HFFc6 (cell line): Measurements from ENCODE around the gene TPPP. TPM values are rescaled to one million over a fixed set of nuclear protein-coding genes. Genes with fewer than 3 reads are reported as not detected.
"Not testable (repeated sequence)": the region's sequence is repeated elsewhere in the genome, so short reads cannot be mapped to it uniquely, and the experiment has no call there.

Experiments
- DNase-seq: peaks from one replicate; pipeline ENCODE4 v3.0.0-alpha.2; 2018
- H3K27ac Mint-ChIP-seq: 2 replicates; pipeline ENCODE4 v1.8.0; 2020; ENCODE audit warnings: mild to moderate bottlenecking, mixed read lengths
- H3K27me3 Mint-ChIP-seq: 2 replicates; pipeline ENCODE4 v1.8.0; 2021; ENCODE audit warnings: mild to moderate bottlenecking, moderate library complexity, mixed read lengths; ENCODE audit not compliant: insufficient read depth
- H3K36me3 Mint-ChIP-seq: 2 replicates; pipeline ENCODE4 v1.8.0; 2021; ENCODE audit warnings: low read depth, mixed read lengths
- H3K4me1 Mint-ChIP-seq: 2 replicates; pipeline ENCODE4 v1.8.0; 2020; ENCODE audit warnings: low read depth, mixed read lengths
- H3K4me3 Mint-ChIP-seq: 2 replicates; pipeline ENCODE4 v1.8.0; 2020; ENCODE audit warnings: mild to moderate bottlenecking, moderate library complexity, mixed read lengths
- H3K9me3 Mint-ChIP-seq: 2 replicates; pipeline ENCODE4 v1.8.0; 2020; ENCODE audit warnings: mild to moderate bottlenecking, mixed read lengths
- CTCF ChIP-seq: fragments of 200-600 bp; sonication (generic); IDR thresholded peaks from 2 replicates; pipeline ENCODE4 v1.5.0; 2021; ENCODE audit warnings: antibody characterized with exemption, mild to moderate bottlenecking
- total RNA-seq, 6 experiments: library from RNA; stranded (reverse); fragmentation: NEBNext Ultra II Directional; extraction: Animal tissue kit (Norgen Biotek cat#: 25700); gene quantifications; 2 replicates in 1 of 6; 3 replicates in 5 of 6; pipeline ENCODE4 v1.2.3, GENCODE V29; 2021

Gene TPPP
- total RNA-seq, 6 experiments from 2014 or later: 0.19 to 0.43 (median 0.30) TPM

GRCh38 chr5:637581-638450, 55.3 kb downstream of the TPPP start:
- Mint-ChIP-seq H3K4me1 (no peaks in the 10 kb centered on the region), H3K9me3 (no peaks in the 10 kb centered on the region), H3K27me3 (peaks cover 1% of the 10 kb centered on the region; the same call in 1 of the 2 replicates), H3K36me3 (peaks cover 25% of the 10 kb centered on the region), H3K4me3 (no peak overlapping the region), H3K27ac (no peak overlapping the region)
- no peak for TF ChIP-seq CTCF
- DNase-seq: no peak

GRCh38 chr5:636951-637350, 56.2 kb downstream of the TPPP start:
- no peaks in the 10 kb centered on the region for H3K9me3 Mint-ChIP-seq

GRCh38 chr5:635306-636055, 57.7 kb downstream of the TPPP start:
- H3K27ac Mint-ChIP-seq: no peak overlapping the region
- peaks cover 25% of the 10 kb centered on the region for H3K36me3 Mint-ChIP-seq
- H3K27me3 Mint-ChIP-seq: peaks cover 1% of the 10 kb centered on the region; the same call in 1 of the 2 replicates
- H3K4me3 Mint-ChIP-seq: no peak overlapping the region
- TF ChIP-seq CTCF: no peak
- no peaks in the 10 kb centered on the region for H3K9me3 Mint-ChIP-seq
- no peaks in the 10 kb centered on the region for H3K4me1 Mint-ChIP-seq
- no peak for DNase-seq

More at GRCh38 chr5:636951-637350, 56.2 kb downstream of the TPPP start:
- H3K27ac Mint-ChIP-seq: no peak overlapping the region
- no peak for DNase-seq
- peaks cover 25% of the 10 kb centered on the region for H3K36me3 Mint-ChIP-seq
- peaks cover 1% of the 10 kb centered on the region; the same call in 1 of the 2 replicates for H3K27me3 Mint-ChIP-seq
- no peak for TF ChIP-seq CTCF
- no peaks in the 10 kb centered on the region for H3K4me1 Mint-ChIP-seq
- no peak overlapping the region for H3K4me3 Mint-ChIP-seq

- Mint-ChIP-seq H3K4me1 (no peaks in the 10 kb centered on the region), H3K4me3 (no peak overlapping the region), H3K27me3 (peaks cover 1% of the 10 kb centered on the region; the same call in 1 of the 2 replicates), H3K9me3 (no peaks in the 10 kb centered on the region), H3K27ac (no peak overlapping the region), H3K36me3 (peaks cover 25% of the 10 kb centered on the region)
- no peak for DNase-seq
- no peak for TF ChIP-seq CTCF
Observed at GRCh38 chr5:634191-634590, 59.0 kb downstream of the TPPP start.

GRCh38 chr5:633501-633955, 59.6 kb downstream of the TPPP start:
- peak; percentile 9 for DNase-seq
- Mint-ChIP-seq H3K4me1 (no peaks in the 10 kb centered on the region), H3K27me3 (peaks cover 1% of the 10 kb centered on the region; the same call in 1 of the 2 replicates), H3K4me3 (no peak overlapping the region), H3K9me3 (no peaks in the 10 kb centered on the region), H3K27ac (no peak overlapping the region), H3K36me3 (peaks cover 25% of the 10 kb centered on the region)
- TF ChIP-seq CTCF: no peak

- H3K27me3 Mint-ChIP-seq, H3K27ac Mint-ChIP-seq, H3K4me1 Mint-ChIP-seq, H3K4me3 Mint-ChIP-seq, H3K9me3 Mint-ChIP-seq, DNase-seq: not testable (repeated sequence)
- peaks cover 16% of the 10 kb centered on the region; the same call in 1 of the 2 replicates for H3K36me3 Mint-ChIP-seq
Observed at GRCh38 chr5:628351-629205, 64.6 kb downstream of the TPPP start.
